ENCODE data around the gene FAAP100.

The FAAP100 gene

DNA sequence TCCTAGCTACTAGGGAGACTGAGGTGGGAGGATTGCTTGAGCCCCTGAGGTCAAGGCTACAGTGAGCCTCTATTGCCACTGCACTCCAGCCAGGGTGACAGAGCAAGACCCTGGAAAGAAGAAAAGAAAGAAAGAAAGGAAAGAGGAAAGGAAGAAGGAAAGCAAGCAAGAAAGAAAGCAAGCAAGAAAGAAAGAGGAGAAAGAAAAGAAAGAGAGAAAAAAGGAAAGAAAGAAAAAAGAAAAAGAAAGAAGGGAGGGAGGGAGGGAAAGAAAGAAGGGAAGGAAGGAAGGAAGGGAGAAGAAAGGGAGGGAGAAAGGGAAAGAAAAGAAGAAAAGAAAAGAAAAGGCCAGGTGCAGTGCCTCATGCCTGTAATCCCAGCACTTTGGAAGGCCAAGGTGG is 48.5 kb downstream of the FAAP100 start:
- Histone ChIP-seq H3K27me3 (ENCODE audit: control insufficient read depth, insufficient read depth, low read length) (no peaks in the 10 kb centered on the region), H3K4me3 (ENCODE audit: low read depth, low read length) (no peak overlapping the region), H3K9ac (ENCODE audit: low read depth, low read length) (no peak overlapping the region), H3K4me1 (ENCODE audit: control insufficient read depth, insufficient read depth, low read length) (no peaks in the 10 kb centered on the region), H3K27ac (ENCODE audit: low read depth, low read length) (no peak overlapping the region), H3K9me3 (ENCODE audit: control insufficient read depth, insufficient read depth, low read length) (no peaks in the 10 kb centered on the region), H3K36me3 (ENCODE audit: control insufficient read depth, insufficient read depth, low read length) (no peaks in the 10 kb centered on the region)

DNA sequence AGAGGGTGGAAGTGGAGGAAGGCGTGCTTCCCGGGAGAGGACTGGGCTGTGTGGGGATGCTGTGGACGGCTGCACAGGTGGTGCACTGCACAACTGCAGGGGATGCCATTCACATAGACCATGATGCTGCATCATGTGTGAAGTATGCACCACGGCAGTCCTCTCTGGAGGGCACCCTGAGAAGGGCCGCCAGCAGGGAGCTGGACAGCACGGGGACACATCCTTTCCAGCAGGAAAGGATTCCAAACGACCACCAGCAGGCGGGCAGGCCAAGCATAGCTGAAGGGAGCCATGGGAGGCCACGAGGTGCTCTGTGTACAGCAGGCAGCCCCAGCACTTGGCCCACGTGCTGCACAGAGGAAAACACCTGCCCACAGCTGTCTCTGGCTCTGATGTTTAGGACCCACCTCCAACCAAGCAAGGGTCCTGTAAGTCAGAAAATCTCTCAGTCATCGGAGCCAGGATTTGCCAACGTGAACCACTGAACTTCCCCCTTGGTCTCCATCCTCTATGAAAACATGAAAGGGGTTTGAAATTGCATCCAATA is 49.6 kb downstream of the FAAP100 start:
- Histone ChIP-seq H3K27ac (ENCODE audit: low read depth, low read length) (no peak overlapping the region), H3K4me1 (ENCODE audit: control insufficient read depth, insufficient read depth, low read length) (no peaks in the 10 kb centered on the region), H3K9me3 (ENCODE audit: control insufficient read depth, insufficient read depth, low read length) (no peaks in the 10 kb centered on the region), H3K36me3 (ENCODE audit: control insufficient read depth, insufficient read depth, low read length) (no peaks in the 10 kb centered on the region), H3K4me3 (ENCODE audit: low read depth, low read length) (no peak overlapping the region), H3K9ac (ENCODE audit: low read depth, low read length) (no peak overlapping the region), H3K27me3 (ENCODE audit: control insufficient read depth, insufficient read depth, low read length) (no peaks in the 10 kb centered on the region)

DNA sequence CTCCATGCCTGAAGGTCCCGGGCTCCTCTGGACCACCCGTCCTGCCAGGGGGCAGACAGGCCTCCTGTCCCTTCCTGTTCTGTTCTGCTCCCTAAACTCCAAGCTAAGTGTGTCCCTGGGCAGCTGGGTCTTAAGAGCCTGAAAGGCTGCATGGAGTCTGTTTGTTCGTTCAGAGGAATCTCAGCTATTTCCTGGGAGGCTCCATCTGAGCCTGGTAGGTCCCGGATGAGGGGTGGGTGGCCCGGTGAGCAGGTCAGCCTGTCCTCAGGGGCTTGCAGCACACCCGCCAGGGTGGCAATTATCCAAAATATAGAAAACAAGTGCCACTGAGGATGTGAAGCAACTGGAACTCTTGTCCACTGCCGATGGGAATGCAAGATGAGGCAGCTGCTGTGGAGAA is 52.1 kb downstream of the FAAP100 start:
- no peaks in the 10 kb centered on the region for H3K4me1 ChIP-seq (ENCODE audit: control insufficient read depth, insufficient read depth, low read length)
- H3K36me3 ChIP-seq (ENCODE audit: control insufficient read depth, insufficient read depth, low read length), result no peaks in the 10 kb centered on the region
- no peaks in the 10 kb centered on the region for H3K9me3 ChIP-seq (ENCODE audit: control insufficient read depth, insufficient read depth, low read length)
- no peaks in the 10 kb centered on the region for H3K27me3 ChIP-seq (ENCODE audit: control insufficient read depth, insufficient read depth, low read length)
- no peak overlapping the region for H3K4me3 ChIP-seq (ENCODE audit: low read depth, low read length)
- no peak overlapping the region for H3K9ac ChIP-seq (ENCODE audit: low read depth, low read length)
- no peak overlapping the region for H3K27ac ChIP-seq (ENCODE audit: low read depth, low read length)

GRCh38 chr17:81499601-81499970 is 52.6 kb downstream of the FAAP100 start:
- H3K4me3 ChIP-seq (ENCODE audit: low read depth, low read length), result no peak overlapping the region

DNA sequence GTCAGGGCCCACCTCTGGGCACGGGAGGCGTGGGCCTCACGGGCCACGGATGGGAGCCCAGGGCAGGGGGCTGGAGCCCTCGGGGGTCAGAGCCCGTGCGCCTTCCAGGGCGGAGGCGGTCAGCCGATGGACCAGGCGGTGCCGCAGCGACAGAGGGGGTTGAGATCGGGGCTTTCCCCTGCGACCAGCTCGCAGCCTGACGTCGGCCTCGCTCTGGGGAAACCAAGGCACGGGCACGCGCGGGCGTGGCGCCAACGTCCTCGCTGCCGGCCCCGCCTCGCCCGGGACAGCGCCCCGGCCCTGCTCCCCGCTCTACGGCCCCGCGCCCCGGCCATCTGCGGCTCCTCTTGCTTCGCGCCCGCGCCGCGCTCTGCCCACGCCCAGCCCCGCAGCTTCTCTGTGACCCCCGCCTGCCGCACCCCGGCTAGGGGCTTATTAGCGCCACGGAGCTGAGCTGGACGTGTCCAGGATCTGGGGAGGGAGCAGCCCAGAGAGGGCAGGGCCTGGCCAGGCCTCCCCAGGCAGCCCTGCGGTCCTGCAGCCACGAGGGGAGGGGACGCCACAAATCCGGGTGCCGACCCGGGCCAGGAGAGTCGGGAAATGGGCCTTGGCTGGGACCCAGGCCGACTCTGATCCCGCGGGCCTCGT is 53.1 kb downstream of the FAAP100 start:
- Histone ChIP-seq H3K9ac (ENCODE audit: low read depth, low read length) (no peak overlapping the region), H3K27me3 (ENCODE audit: control insufficient read depth, insufficient read depth, low read length) (no peaks in the 10 kb centered on the region), H3K9me3 (ENCODE audit: control insufficient read depth, insufficient read depth, low read length) (no peaks in the 10 kb centered on the region), H3K36me3 (ENCODE audit: control insufficient read depth, insufficient read depth, low read length) (no peaks in the 10 kb centered on the region), H3K4me3 (ENCODE audit: low read depth, low read length) (no peak overlapping the region), H3K27ac (ENCODE audit: low read depth, low read length) (no peak overlapping the region), H3K4me1 (ENCODE audit: control insufficient read depth, insufficient read depth, low read length) (no peaks in the 10 kb centered on the region)

More at GRCh38 chr17:81499601-81499970, 52.6 kb downstream of the FAAP100 start:
- no peaks in the 10 kb centered on the region for H3K4me1 ChIP-seq (ENCODE audit: control insufficient read depth, insufficient read depth, low read length)
- no peak overlapping the region for H3K9ac ChIP-seq (ENCODE audit: low read depth, low read length)
- no peaks in the 10 kb centered on the region for H3K27me3 ChIP-seq (ENCODE audit: control insufficient read depth, insufficient read depth, low read length)
- no peaks in the 10 kb centered on the region for H3K9me3 ChIP-seq (ENCODE audit: control insufficient read depth, insufficient read depth, low read length)
- H3K27ac ChIP-seq (ENCODE audit: low read depth, low read length), result no peak overlapping the region
- no peaks in the 10 kb centered on the region for H3K36me3 ChIP-seq (ENCODE audit: control insufficient read depth, insufficient read depth, low read length)

- no peaks in the 10 kb centered on the region for H3K9me3 ChIP-seq (ENCODE audit: control insufficient read depth, insufficient read depth, low read length)
- H3K27ac ChIP-seq (ENCODE audit: low read depth, low read length), result no peak overlapping the region
- no peaks in the 10 kb centered on the region for H3K36me3 ChIP-seq (ENCODE audit: control insufficient read depth, insufficient read depth, low read length)
- H3K27me3 ChIP-seq (ENCODE audit: control insufficient read depth, insufficient read depth, low read length), result no peaks in the 10 kb centered on the region
- no peak overlapping the region for H3K4me3 ChIP-seq (ENCODE audit: low read depth, low read length)
- peaks cover 8% of the 10 kb centered on the region for H3K4me1 ChIP-seq (ENCODE audit: control insufficient read depth, insufficient read depth, low read length)
- no peak overlapping the region for H3K9ac ChIP-seq (ENCODE audit: low read depth, low read length)
Observed at GRCh38 chr17:81494626-81495377, 57.4 kb downstream of the FAAP100 start.

DNA sequence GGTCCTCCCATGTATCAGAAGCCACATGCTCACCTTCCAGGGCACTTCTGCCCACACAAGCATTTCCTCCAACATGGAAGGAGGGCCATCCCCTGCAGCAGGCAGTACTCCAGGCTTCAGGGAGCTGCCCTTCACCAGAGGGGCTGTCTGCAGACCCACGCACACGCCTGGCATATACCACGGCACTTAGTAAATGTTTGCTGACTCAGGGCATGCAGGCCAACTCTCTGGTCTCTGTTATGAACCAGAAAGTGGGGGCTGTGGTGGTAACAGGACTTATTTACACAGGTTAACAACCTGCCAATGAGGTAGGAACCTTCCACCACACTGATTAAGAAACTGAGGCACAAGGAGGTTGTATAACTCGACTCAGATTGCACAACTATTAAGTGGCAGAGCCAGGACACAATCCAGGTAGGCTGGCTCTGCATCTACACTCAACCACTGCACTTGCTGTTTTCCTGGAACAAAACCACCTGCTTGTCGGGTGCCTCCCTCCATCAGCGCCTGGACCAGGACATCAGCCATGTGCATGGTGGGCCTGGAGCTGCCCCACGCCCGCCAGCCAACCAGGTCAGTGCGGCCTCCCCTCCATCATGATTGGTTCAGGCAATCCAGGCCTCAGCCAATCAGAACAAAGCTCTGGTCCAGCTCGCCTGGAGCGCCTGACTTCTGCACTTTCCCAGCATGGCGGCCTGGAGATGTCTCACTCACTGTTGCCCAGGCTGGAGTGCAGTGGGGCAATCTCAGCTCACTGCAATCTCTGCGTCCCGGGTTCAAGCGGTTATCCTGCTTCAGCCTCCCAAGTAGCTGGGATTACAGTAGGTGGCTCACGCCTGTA is 58.7 kb downstream of the FAAP100 start:
- no peaks in the 10 kb centered on the region; the same call in 1 of the 2 replicates for H3K27me3 ChIP-seq (ENCODE audit: control insufficient read depth, insufficient read depth, low read length)
- H3K9me3 ChIP-seq (ENCODE audit: control insufficient read depth, insufficient read depth, low read length), result no peaks in the 10 kb centered on the region
- peaks cover 18% of the 10 kb centered on the region for H3K4me1 ChIP-seq (ENCODE audit: control insufficient read depth, insufficient read depth, low read length)
- H3K27ac ChIP-seq (ENCODE audit: low read depth, low read length), result no peak overlapping the region
- no peak overlapping the region for H3K4me3 ChIP-seq (ENCODE audit: low read depth, low read length)
- H3K9ac ChIP-seq (ENCODE audit: low read depth, low read length), result no peak overlapping the region
- no peaks in the 10 kb centered on the region for H3K36me3 ChIP-seq (ENCODE audit: control insufficient read depth, insufficient read depth, low read length)

DNA sequence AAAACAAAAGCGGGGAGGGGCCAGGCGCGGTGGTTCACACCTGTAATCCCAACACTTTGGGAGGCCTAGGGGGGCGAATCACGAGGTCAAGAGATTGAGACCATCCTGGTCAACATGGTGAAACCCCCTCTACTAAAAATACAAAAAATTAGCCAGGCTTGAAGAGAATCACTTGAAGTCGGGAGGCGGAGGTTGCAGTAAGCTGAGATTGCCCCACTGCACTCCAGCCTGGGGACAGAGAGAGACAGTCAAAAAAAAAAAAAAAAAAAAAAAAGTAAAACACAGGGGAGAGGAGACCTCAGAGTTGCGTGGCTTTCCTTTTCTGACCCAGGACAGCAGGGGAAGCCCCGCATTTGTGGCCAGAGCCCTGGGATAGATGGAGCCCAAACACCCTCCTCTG is 59.4 kb downstream of the FAAP100 start:
- Histone ChIP-seq H3K9me3 (ENCODE audit: control insufficient read depth, insufficient read depth, low read length) (no peaks in the 10 kb centered on the region), H3K4me1 (ENCODE audit: control insufficient read depth, insufficient read depth, low read length) (peaks cover 18% of the 10 kb centered on the region), H3K9ac (ENCODE audit: low read depth, low read length) (no peak overlapping the region), H3K36me3 (ENCODE audit: control insufficient read depth, insufficient read depth, low read length) (no peaks in the 10 kb centered on the region), H3K4me3 (ENCODE audit: low read depth, low read length) (no peak overlapping the region), H3K27ac (ENCODE audit: low read depth, low read length) (no peak overlapping the region), H3K27me3 (ENCODE audit: control insufficient read depth, insufficient read depth, low read length) (peaks cover under 1% of the 10 kb centered on the region; the same call in 1 of the 2 replicates)

- Histone ChIP-seq H3K36me3 (ENCODE audit: control insufficient read depth, insufficient read depth, low read length) (no peaks in the 10 kb centered on the region), H3K9ac (ENCODE audit: low read depth, low read length) (no peak overlapping the region), H3K27me3 (ENCODE audit: control insufficient read depth, insufficient read depth, low read length) (peaks cover 5% of the 10 kb centered on the region; the same call in 1 of the 2 replicates), H3K27ac (ENCODE audit: low read depth, low read length) (no peak overlapping the region), H3K9me3 (ENCODE audit: control insufficient read depth, insufficient read depth, low read length) (no peaks in the 10 kb centered on the region), H3K4me1 (ENCODE audit: control insufficient read depth, insufficient read depth, low read length) (peaks cover 18% of the 10 kb centered on the region), H3K4me3 (ENCODE audit: low read depth, low read length) (no peak overlapping the region)
Observed at GRCh38 chr17:81492202-81492601, 60.0 kb downstream of the FAAP100 start.

DNA sequence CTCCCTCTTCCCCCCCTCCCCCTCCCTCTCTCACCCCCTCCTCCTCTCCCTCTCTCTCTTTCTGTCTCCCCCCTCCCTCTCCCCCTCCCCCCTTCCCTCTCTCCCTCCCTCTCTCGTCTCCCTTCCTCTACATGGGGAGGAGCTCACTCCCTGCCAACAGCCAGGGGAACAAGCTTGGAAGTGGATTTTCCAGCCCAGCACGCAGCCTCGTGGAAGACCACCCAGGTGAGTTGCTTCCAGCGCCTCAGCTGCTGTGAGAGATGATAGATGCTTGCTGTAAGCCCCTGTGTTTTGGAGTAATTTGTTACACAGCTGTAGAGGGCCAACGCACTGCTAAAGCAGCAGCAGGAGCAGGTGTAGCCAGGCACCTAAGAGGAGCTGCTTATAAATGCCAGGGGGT is 60.4 kb downstream of the FAAP100 start:
- Histone ChIP-seq H3K27me3 (ENCODE audit: control insufficient read depth, insufficient read depth, low read length) (peaks cover 7% of the 10 kb centered on the region; the same call in 1 of the 2 replicates), H3K36me3 (ENCODE audit: control insufficient read depth, insufficient read depth, low read length) (no peaks in the 10 kb centered on the region), H3K9me3 (ENCODE audit: control insufficient read depth, insufficient read depth, low read length) (no peaks in the 10 kb centered on the region), H3K27ac (ENCODE audit: low read depth, low read length) (no peak overlapping the region), H3K9ac (ENCODE audit: low read depth, low read length) (no peak overlapping the region), H3K4me3 (ENCODE audit: low read depth, low read length) (no peak overlapping the region), H3K4me1 (ENCODE audit: control insufficient read depth, insufficient read depth, low read length) (peaks cover 18% of the 10 kb centered on the region)
